Measurements from ENCODE around the gene IVD. TPM values are rescaled to one million over a fixed set of nuclear protein-coding genes. Genes with fewer than 3 reads are reported as not detected.

Gene IVD
- total RNA-seq, 1 experiment from 2014 or later, result 27.2 TPM

Other genes starting within 250 kb of the IVD start
- 42.8 and 45.7 TPM in 2 replicates for gene BUB1B, start 244.7 kb upstream of the IVD start, total RNA-seq (2014; rRNA removed; shearing (Covaris generic))
- 1.6 TPM in 1 of 2 replicates, not detected in the other for gene PAK6, start 166.7 kb upstream of the IVD start, total RNA-seq (2014; rRNA removed; shearing (Covaris generic))
- not detected in 2 replicates for gene ANKRD63, start 122.7 kb upstream of the IVD start, total RNA-seq (2014; rRNA removed; shearing (Covaris generic))
- gene PLCB2, start 97.9 kb upstream of the IVD start, total RNA-seq (2014; rRNA removed; shearing (Covaris generic)), result 0.74 and 0.75 TPM in 2 replicates
- 15.9 and 16.6 TPM in 2 replicates for gene INAFM2, start 82.1 kb upstream of the IVD start, total RNA-seq (2014; rRNA removed; shearing (Covaris generic))
- gene CCDC9B, start 64.9 kb upstream of the IVD start, total RNA-seq (2014; rRNA removed; shearing (Covaris generic)), result 8.9 and 9.4 TPM in 2 replicates
- gene PHGR1, start 54.8 kb upstream of the IVD start, total RNA-seq (2014; rRNA removed; shearing (Covaris generic)), result not detected in 2 replicates
- gene DISP2, start 47.6 kb upstream of the IVD start, total RNA-seq (2014; rRNA removed; shearing (Covaris generic)), result 0.12 and 1.0 TPM in 2 replicates
- gene KNSTRN, start 23.1 kb upstream of the IVD start, total RNA-seq (2014; rRNA removed; shearing (Covaris generic)), result 66.8 and 80.4 TPM in 2 replicates
- 6.2 and 7.2 TPM in 2 replicates for gene BAHD1, start 35.2 kb downstream of the IVD start, total RNA-seq (2014; rRNA removed; shearing (Covaris generic))
- gene CHST14, start 65.2 kb downstream of the IVD start, total RNA-seq (2014; rRNA removed; shearing (Covaris generic)), result 9.3 and 12.4 TPM in 2 replicates
- gene CCDC32, start 159.2 kb downstream of the IVD start, total RNA-seq (2014; rRNA removed; shearing (Covaris generic)), result 17.0 and 17.8 TPM in 2 replicates
- 13.3 and 13.5 TPM in 2 replicates for gene RPUSD2, start 163.5 kb downstream of the IVD start, total RNA-seq (2014; rRNA removed; shearing (Covaris generic))
- 24.8 and 25.2 TPM in 2 replicates for gene KNL1, start 188.5 kb downstream of the IVD start, total RNA-seq (2014; rRNA removed; shearing (Covaris generic))